Gastroesophageal sphincter (tissue), 4 donors: ENCODE results near the gene BCL2L1. TPM values are rescaled to one million over a fixed set of nuclear protein-coding genes. Genes with fewer than 3 reads are reported as not detected.

Experiments used
- ATAC-seq: fragments of 150-250 bp; one replicate; pipeline ENCODE4 v1.9.1; 2016; ENCODE audit warnings: mild to moderate bottlenecking, moderate library complexity
- H3K27ac ChIP-seq, 4 donors: fragments of 200-600 bp; sonication (generic) in 3 of 4; 1 replicate in 3 of 4; 2 replicates in 1 of 4; pipeline ENCODE4 v1.5.1; 2016 to 2019
- H3K27me3 ChIP-seq: fragments of 200-600 bp; sonication (generic); one replicate; pipeline ENCODE4 v1.5.1; 2019
- H3K36me3 ChIP-seq, 2 donors: fragments of 200-600 bp; sonication (generic); one replicate each; pipeline ENCODE4 v1.5.1; 2019; ENCODE audit warnings: control low read depth in 1 of 2
- H3K4me1 ChIP-seq, 3 donors: fragments of 200-600 bp; sonication (generic); 1 replicate in 2 of 3; 2 replicates in 1 of 3; pipeline ENCODE4 v1.5.1; 2016 to 2019; ENCODE audit warnings: control low read depth in 2 of 3
- H3K4me3 ChIP-seq, 2 donors: fragments of 200-600 bp; sonication (generic); one replicate each; pipeline ENCODE4 v1.5.1; 2019; ENCODE audit warnings: mild to moderate bottlenecking in 1 of 2, moderate library complexity in 1 of 2
- H3K9me3 ChIP-seq, 3 donors: fragments of 200-600 bp; sonication (generic); one replicate each; pipeline ENCODE4 v1.5.1; 2017 to 2019; ENCODE audit warnings: control low read depth in 2 of 3
- EP300 ChIP-seq: sonication (generic); formaldehyde crosslinking; IDR thresholded peaks from one replicate; pipeline ENCODE4 v1.6.1; 2017; ENCODE audit warnings: antibody characterized with exemption, mild to moderate bottlenecking
- POLR2A ChIP-seq, 2 donors: fragments of 450-650 bp; IDR thresholded peaks; one replicate each; pipeline ENCODE4 v1.6.1; 2017; ENCODE audit warnings: antibody characterized with exemption in 2 of 2, mild to moderate bottlenecking in 2 of 2, moderate library complexity in 1 of 2
- POLR2AphosphoS5 ChIP-seq: sonication (generic); formaldehyde crosslinking; IDR thresholded peaks from one replicate; pipeline ENCODE4 v1.6.1; 2017; ENCODE audit warnings: antibody characterized with exemption
- WGBS, 2 donors: methylation state at CpG; one replicate each; pipeline ENCODE4 v1.1.5; 2018; ENCODE audit warnings: low coverage in 1 of 2; 5-methylcytosine and 5-hydroxymethylcytosine counted together
- total RNA-seq, 4 donors: library from RNA; depleted of rRNA; stranded (reverse); fragments of >200 nt; gene quantifications; one replicate each; pipeline ENCODE4 v1.1.0, GENCODE V29; 2016
- TF ChIP-seq, protein P1 (sequence below), 4 experiments: fragments of 200-600 bp in 2 of 4; fragments of 450-650 bp in 2 of 4; sonication (generic) in 1 of 4; IDR thresholded peaks; one replicate each; pipeline ENCODE4 v1.5.1; 2017 to 2019; ENCODE audit warnings: antibody characterized with exemption in 4 of 4, mild to moderate bottlenecking in 2 of 4, moderate library complexity in 2 of 4

BCL2L1 gene
- total RNA-seq, 4 donors from 2014 or later: 71.9 to 171 (median 135) TPM

DNA sequence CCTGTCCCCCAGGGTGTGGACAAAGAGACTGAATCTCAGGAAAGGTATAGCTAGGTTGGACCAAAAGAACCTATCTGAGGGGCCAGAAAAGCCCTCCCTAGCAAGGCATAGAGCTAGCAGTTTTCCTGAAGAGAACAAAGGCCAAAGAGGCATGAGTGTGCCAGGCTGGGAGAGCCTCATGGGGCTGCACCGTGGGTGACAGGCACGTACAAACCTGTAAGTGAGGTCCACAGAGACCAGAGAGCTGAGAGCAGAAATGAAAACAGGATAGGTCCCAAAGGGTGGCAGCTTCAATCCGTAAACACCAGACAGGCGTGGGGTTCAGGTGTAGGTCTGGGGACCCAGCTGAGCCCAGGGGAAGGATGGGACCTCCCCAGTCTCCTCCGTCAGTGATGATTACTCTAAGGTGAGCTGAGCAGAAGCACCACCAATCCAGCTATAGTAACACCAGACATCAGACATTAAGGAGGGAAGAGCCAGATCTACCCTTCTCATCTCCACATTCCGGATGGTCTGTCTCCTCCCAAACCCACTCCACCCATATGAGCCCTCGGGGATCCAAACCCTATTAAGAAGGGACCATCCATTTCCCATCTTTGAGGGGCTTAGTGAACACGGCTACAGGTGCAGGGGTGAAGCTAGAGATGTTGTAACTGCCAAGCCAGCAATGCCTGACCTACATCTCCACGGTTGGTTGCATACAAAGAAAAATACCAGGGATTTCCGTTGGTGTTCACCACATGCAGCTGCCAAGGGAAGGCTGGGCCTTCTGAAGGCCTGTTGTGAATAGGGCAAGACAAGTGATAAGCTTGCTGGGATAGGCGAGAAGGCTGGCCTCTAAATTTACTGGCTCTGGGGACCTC is 38.3 kb downstream of the BCL2L1 start:
- Histone ChIP-seq H3K36me3 (peaks cover 0 to 46% of the 10 kb centered on the region in 2 donors), H3K4me3 (no peak overlapping the region), H3K9me3 (no peaks in the 10 kb centered on the region), H3K27ac (peak overlapping the region in 2 of 4 donors; percentile 21 to 31), H3K27me3 (no peaks in the 10 kb centered on the region), H3K4me1 (peaks cover 0 to 68% (median 3%) of the 10 kb centered on the region in 3 donors)
- no peak for ATAC-seq
- TF ChIP-seq, protein P1, sequence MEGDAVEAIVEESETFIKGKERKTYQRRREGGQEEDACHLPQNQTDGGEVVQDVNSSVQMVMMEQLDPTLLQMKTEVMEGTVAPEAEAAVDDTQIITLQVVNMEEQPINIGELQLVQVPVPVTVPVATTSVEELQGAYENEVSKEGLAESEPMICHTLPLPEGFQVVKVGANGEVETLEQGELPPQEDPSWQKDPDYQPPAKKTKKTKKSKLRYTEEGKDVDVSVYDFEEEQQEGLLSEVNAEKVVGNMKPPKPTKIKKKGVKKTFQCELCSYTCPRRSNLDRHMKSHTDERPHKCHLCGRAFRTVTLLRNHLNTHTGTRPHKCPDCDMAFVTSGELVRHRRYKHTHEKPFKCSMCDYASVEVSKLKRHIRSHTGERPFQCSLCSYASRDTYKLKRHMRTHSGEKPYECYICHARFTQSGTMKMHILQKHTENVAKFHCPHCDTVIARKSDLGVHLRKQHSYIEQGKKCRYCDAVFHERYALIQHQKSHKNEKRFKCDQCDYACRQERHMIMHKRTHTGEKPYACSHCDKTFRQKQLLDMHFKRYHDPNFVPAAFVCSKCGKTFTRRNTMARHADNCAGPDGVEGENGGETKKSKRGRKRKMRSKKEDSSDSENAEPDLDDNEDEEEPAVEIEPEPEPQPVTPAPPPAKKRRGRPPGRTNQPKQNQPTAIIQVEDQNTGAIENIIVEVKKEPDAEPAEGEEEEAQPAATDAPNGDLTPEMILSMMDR (IDR thresholded peaks at IDR 0.05): no peak
- TF ChIP-seq POLR2AphosphoS5: no peak
- TF ChIP-seq EP300: no peak
- no peak for TF ChIP-seq POLR2A (IDR thresholded peaks at IDR 0.05)
- 76 to 80% methylated on average over 7 to 8 of the region's 11 CpGs for WGBS, 2 donors

DNA sequence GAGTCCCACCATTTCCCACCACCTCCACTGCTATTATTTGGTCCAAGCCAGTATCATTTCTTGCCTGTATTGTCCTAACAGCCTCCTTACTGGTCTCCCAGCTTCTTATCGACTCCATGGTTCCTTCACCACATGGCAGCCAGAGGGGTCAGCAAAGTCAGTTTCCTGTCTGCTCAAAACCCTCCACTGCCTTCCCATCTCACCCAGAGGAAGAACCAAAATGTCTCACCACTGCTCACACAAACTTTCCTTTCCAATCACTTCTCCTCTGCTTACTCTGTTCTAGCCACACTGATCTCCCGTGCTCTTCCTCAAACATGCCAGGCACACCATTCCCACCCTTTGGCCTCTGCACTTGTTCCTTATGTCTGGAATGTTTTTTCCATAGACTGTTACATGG is 39.7 kb downstream of the BCL2L1 start:
- WGBS, 2 donors: 73 to 100% methylated on average over 2 of the region's 2 CpGs
- Histone ChIP-seq H3K27me3 (no peaks in the 10 kb centered on the region), H3K9me3 (no peaks in the 10 kb centered on the region), H3K4me3 (no peak overlapping the region), H3K27ac (peak overlapping the region in 1 of 4 donors; percentile 35), H3K4me1 (peaks cover 0 to 83% (median 3%) of the 10 kb centered on the region in 3 donors), H3K36me3 (peaks cover 0 to 50% of the 10 kb centered on the region in 2 donors)
- ATAC-seq: no peak
- TF ChIP-seq POLR2AphosphoS5: no peak
- no peak for TF ChIP-seq POLR2A (IDR thresholded peaks at IDR 0.05)
- no peak for TF ChIP-seq EP300
- TF ChIP-seq, protein P1 (IDR thresholded peaks at IDR 0.05): no peak

DNA sequence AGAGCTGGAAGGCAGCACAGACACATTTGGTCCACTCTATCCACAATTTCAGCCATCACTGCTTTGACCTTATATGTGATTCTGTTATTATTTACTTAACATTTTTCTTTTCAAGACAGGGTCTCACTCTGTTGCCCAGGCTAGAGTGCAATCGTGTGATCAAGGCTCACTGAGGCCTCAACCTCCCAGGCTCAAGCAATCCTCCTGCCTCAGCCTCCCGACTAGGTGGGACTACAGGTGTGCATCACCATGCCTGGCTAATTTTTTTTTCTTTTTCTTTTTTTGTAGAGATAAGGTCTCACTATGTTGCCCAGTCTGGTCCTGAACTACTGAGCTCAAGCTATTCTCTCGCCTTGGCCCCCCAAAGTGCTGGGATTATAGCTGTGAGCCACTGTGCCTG is 40.3 kb downstream of the BCL2L1 start:
- TF ChIP-seq EP300: no peak
- TF ChIP-seq POLR2AphosphoS5: no peak
- TF ChIP-seq, protein P1 (IDR thresholded peaks at IDR 0.05): no peak
- TF ChIP-seq POLR2A (IDR thresholded peaks at IDR 0.05): no peak
- Histone ChIP-seq H3K9me3 (no peaks in the 10 kb centered on the region), H3K27ac (no peak overlapping the region), H3K4me3 (no peak overlapping the region), H3K4me1 (peaks cover 0 to 88% (median 3%) of the 10 kb centered on the region in 3 donors), H3K36me3 (peaks cover 0 to 50% of the 10 kb centered on the region in 2 donors), H3K27me3 (no peaks in the 10 kb centered on the region)
- WGBS, 2 donors: 93 to 95% methylated on average over 3 of the region's 3 CpGs
- ATAC-seq: no peak

DNA sequence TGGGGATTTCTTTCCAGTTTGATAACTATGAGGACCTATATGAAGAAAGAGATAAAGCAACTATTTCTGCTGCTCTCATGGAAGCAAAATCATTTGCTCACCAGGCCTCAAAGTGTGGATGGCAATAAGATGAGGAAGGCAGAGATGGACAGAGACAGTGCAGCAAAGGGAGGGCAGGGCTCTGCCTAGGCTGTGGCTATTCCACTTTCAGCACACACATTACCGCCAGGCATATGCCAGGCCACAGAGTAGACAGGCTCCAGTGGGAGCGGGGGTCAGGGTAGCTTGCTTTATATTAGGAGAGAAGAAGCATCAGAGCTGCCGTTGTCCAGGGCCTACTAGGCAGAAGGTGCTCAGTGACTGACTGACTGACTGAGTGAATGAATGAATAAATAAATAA is 40.9 kb downstream of the BCL2L1 start:
- peaks cover 0 to 94% (median 3%) of the 10 kb centered on the region in 3 donors for H3K4me1 ChIP-seq
- ATAC-seq: no peak

DNA sequence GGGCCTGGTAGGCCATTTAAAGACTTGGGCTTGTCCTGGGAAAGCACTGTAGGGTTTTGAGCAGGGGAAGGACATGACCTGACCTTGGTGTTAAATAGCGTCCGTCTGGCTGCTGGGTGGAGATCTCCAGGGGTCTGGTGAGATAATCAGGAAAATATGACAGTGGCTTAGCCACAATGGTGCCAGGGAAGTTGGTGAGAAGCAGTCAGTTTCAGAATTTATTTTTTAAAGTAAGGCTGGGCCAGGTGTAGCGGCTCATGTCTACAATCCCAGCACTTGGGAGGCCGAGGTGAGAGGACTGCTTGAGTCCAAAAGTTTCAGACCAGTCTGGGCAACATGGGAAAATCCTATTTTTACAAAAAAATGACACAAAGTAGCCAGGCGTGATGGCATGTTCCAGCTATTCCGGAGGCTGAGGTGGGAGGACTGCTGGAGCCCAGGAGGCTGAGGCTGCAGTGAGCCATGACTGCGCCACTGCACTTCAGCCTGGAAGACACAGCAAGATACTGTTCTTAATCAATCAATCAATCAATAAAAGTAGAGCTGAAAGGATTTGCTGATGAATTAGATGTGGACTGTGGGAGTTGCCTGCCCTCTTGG is 41.4 kb downstream of the BCL2L1 start:
- no peak for ATAC-seq
- Histone ChIP-seq H3K4me1 (peaks cover 0 to 94% (median 3%) of the 10 kb centered on the region in 3 donors), H3K27ac (no peak overlapping the region), H3K27me3 (no peaks in the 10 kb centered on the region), H3K9me3 (no peaks in the 10 kb centered on the region), H3K36me3 (peaks cover 0 to 49% of the 10 kb centered on the region in 2 donors), H3K4me3 (no peak overlapping the region)
- TF ChIP-seq EP300 (no peak), POLR2A (IDR thresholded peaks at IDR 0.05) (no peak), POLR2AphosphoS5 (no peak)
- TF ChIP-seq, protein P1 (IDR thresholded peaks at IDR 0.05): no peak
- 84 to 89% methylated on average over 5 to 7 of the region's 7 CpGs for WGBS, 2 donors

More for the DNA sequence above, 40.9 kb downstream of the BCL2L1 start:
- Histone ChIP-seq H3K27me3 (no peaks in the 10 kb centered on the region), H3K9me3 (no peaks in the 10 kb centered on the region), H3K27ac (no peak overlapping the region), H3K4me3 (no peak overlapping the region), H3K36me3 (peaks cover 0 to 45% of the 10 kb centered on the region in 2 donors)
- no peak for TF ChIP-seq EP300
- 75 to 100% methylated on average over 2 to 3 of the region's 3 CpGs for WGBS, 2 donors
